ENCODE results near the gene CKLF.
A peak's percentile ranks its signal among the peaks of the same experiment; 100 is the strongest.

The CKLF gene

GRCh38 chr16:66519482-66520373 lies 32.6 kb upstream of the CKLF start:
- no peak for DNase-seq

GRCh38 chr16:66520406-66521170 lies 31.8 kb upstream of the CKLF start:
- no peak for DNase-seq

- DNase-seq = no peak
These were observed 31.1 kb upstream of the CKLF start for GRCh38 chr16:66521252-66521713.

GRCh38 chr16:66521951-66522771 lies 30.2 kb upstream of the CKLF start:
- DNase-seq = peak; percentile 84

- no peak for DNase-seq
These were observed 29.4 kb upstream of the CKLF start for GRCh38 chr16:66522816-66523590.

- DNase-seq = no peak
These were observed 28.5 kb upstream of the CKLF start for GRCh38 chr16:66523861-66524354.

- no peak for DNase-seq
These were observed 27.7 kb upstream of the CKLF start for GRCh38 chr16:66524601-66525164.

GRCh38 chr16:66525396-66526180 lies 26.8 kb upstream of the CKLF start:
- DNase-seq = no peak

GRCh38 chr16:66528294-66528693 lies 24.1 kb upstream of the CKLF start:
- no peak for DNase-seq

GRCh38 chr16:66529475-66529874 lies 22.9 kb upstream of the CKLF start:
- no peak for DNase-seq

GRCh38 chr16:66534376-66534799 lies 18.0 kb upstream of the CKLF start:
- no peak for DNase-seq

GRCh38 chr16:66536525-66536924 lies 15.9 kb upstream of the CKLF start:
- no peak for DNase-seq

- DNase-seq = no peak
These were observed 15.1 kb upstream of the CKLF start for GRCh38 chr16:66537236-66537635.

- no peak for DNase-seq
These were observed 13.5 kb upstream of the CKLF start for GRCh38 chr16:66538910-66539309.

- no peak for DNase-seq
These were observed 12.5 kb upstream of the CKLF start for GRCh38 chr16:66539623-66540469.

- DNase-seq = no peak
These were observed 10.7 kb upstream of the CKLF start for GRCh38 chr16:66541388-66542355.

- DNase-seq = no peak
These were observed 10.0 kb upstream of the CKLF start for GRCh38 chr16:66542396-66542795.

GRCh38 chr16:66543541-66543940 lies 8.8 kb upstream of the CKLF start:
- no peak for DNase-seq
